ENCODE data around the gene CBX8. TPM values are rescaled to one million over a fixed set of nuclear protein-coding genes. Genes with fewer than 3 reads are reported as not detected.

The CBX8 gene
- total and polyA plus RNA-seq, 2 of the 8 experiments (the other 6 are each of a cell fraction or from before 2014, with no cell fraction given), result 0.09 to 2.1 TPM

GRCh38 chr17:79775632-79776031 is 21.2 kb downstream of the CBX8 start:
- 82% methylated on average over 6 of the region's 6 CpGs; no CpG with 5 or more reads in 1 of the 2 experiments for WGBS, 2 experiments (ENCODE audit: extremely low coverage in 1 of 2, insufficient coverage in 1 of 2, insufficient read length in 1 of 2, insufficient replicate concordance in 2 of 2, low coverage in 1 of 2, low lambda C conversion rate in 2 of 2, missing lambda C conversion rate in 1 of 2)
- H3K4me2 ChIP-seq (ENCODE audit: insufficient read depth in 1 of 2, low read depth in 2 of 2, low read length in 2 of 2), result no peak overlapping the region; a peak in 1 of 4 replicates
- H3K9ac ChIP-seq (replicated peaks in 1 of 4; ENCODE audit: extremely low read depth in 1 of 4, low read depth in 3 of 4, low read length in 3 of 4), result no peak overlapping the region
- no peak overlapping the region for H3K4ac ChIP-seq (replicated peaks; ENCODE audit: insufficient read length, low read depth, low read length)
- no peak overlapping the region for H3K27ac ChIP-seq (ENCODE audit: low read depth, low read length)
- H4K20me1 ChIP-seq (replicated peaks in 1 of 2; ENCODE audit: control insufficient read depth in 1 of 2, insufficient read depth in 2 of 2, low read length in 2 of 2), result peaks cover 11 to 16% of the 10 kb centered on the region in 2 experiments
- TF ChIP-seq JUND (IDR thresholded peaks at IDR 0.05; ENCODE audit: low read length) (no peak), ZNF274 (IDR thresholded peaks at IDR 0.05; ENCODE audit: borderline replicate concordance, extremely low read depth, low read length) (0 out of 2 replicates have a peak, but pooled peaks have one; percentile 10)
- H3K4me3 ChIP-seq (ENCODE audit: extremely low read depth in 1 of 4, insufficient read depth in 2 of 4, low read depth in 3 of 4, low read length in 4 of 4), result no peak overlapping the region
- H3K23me2 ChIP-seq (ENCODE audit: low read depth, low read length), result peaks cover 10% of the 10 kb centered on the region
- no peak overlapping the region for H2BK20ac ChIP-seq (ENCODE audit: low read length)
- H4K5ac ChIP-seq (ENCODE audit: insufficient read length, low read depth, low read length), result no peak overlapping the region
- no peak overlapping the region for H3K56ac ChIP-seq (replicated peaks; ENCODE audit: insufficient read length, low read depth, low read length)
- H3K27me3 ChIP-seq (replicated peaks in 1 of 4; ENCODE audit: control insufficient read depth in 3 of 4, extremely low read depth in 1 of 4, insufficient read depth in 3 of 4, low read length in 3 of 4), result no peaks in the 10 kb centered on the region; a peak in 2 of 7 replicates
- no peak overlapping the region for H2BK15ac ChIP-seq (ENCODE audit: low read length)
- DNase-seq (ENCODE audit: low read depth in 1 of 2, low spot score in 2 of 2) (no peak), FAIRE-seq (no peak)
- no peak overlapping the region for H3K23ac ChIP-seq (ENCODE audit: insufficient read length)
- no peak overlapping the region for H2BK5ac ChIP-seq (ENCODE audit: low read depth, low read length)
- H2BK120ac ChIP-seq (replicated peaks; ENCODE audit: low read depth, low read length), result no peak overlapping the region
- peaks cover 4 to 19% (median 14%) of the 10 kb centered on the region in 4 experiments for H3K4me1 ChIP-seq (replicated peaks in 1 of 4; ENCODE audit: control insufficient read depth in 3 of 4, insufficient read depth in 4 of 4, low read length in 3 of 4)
- H3K18ac ChIP-seq (ENCODE audit: extremely low read depth, low read length), result no peak overlapping the region
- no peak overlapping the region for H4K8ac ChIP-seq (ENCODE audit: extremely low read depth, insufficient read depth, low read length)
- H3K79me1 ChIP-seq (ENCODE audit: low read depth, low read length), result peaks cover 12% of the 10 kb centered on the region
- peaks cover 4 to 13% (median 9%) of the 10 kb centered on the region in 4 experiments; a peak in 7 of 8 replicates for H3K36me3 ChIP-seq (ENCODE audit: control insufficient read depth in 2 of 4, insufficient read depth in 4 of 4, low read length in 3 of 4)
- no peak overlapping the region for H2AK5ac ChIP-seq (ENCODE audit: low read depth, low read length)
- CTCF ChIA-PET (ENCODE audit: partially characterized antibody), result interaction anchor here (1.0 to 5.9 kb wide), 10 partner anchors 9 to 53 kb away, joined by 3 to 90 read pairs (median 5); no protein-coding TSS in a partner anchor
- peaks cover 0 to 19% of the 10 kb centered on the region in 2 experiments; a peak in 2 of 4 replicates for H3K79me2 ChIP-seq (ENCODE audit: control insufficient read depth in 1 of 2, insufficient read depth in 2 of 2, low read length in 2 of 2)
- H4K91ac ChIP-seq (replicated peaks; ENCODE audit: insufficient read length, low read length), result peak overlapping the region; percentile 85
- H2AFZ ChIP-seq (ENCODE audit: low read length), result no peak overlapping the region
- no peak overlapping the region for H2BK12ac ChIP-seq (ENCODE audit: low read depth, low read length)
- H3K14ac ChIP-seq (ENCODE audit: insufficient read length), result no peak overlapping the region
- no peaks in the 10 kb centered on the region for H3K9me3 ChIP-seq (ENCODE audit: insufficient read depth in 2 of 2, low read depth in 1 of 2, low read length in 1 of 2)
- POLR2A ChIA-PET (ENCODE audit: partially characterized antibody), result interaction anchor here (1.7 to 5.2 kb wide), 5 partner anchors 11 to 33 kb away, joined by 3 to 77 read pairs (median 7); no protein-coding TSS in a partner anchor

Measured in H1 (cell line).